GM21515 (cell line): ENCODE measurements around the gene TMTC1.

Experiments used
- ATAC-seq: cut with Tn5 transposase; IDR thresholded peaks from one replicate; pipeline ENCODE4 v1.9.1; 2021; ENCODE audit not compliant: unreplicated experiment

The TMTC1 gene

GRCh38 chr12:29545102-29545467 is 238.7 kb downstream of the TMTC1 start:
- ATAC-seq, result peak; percentile 77

- no peak for ATAC-seq
Observed at GRCh38 chr12:29544428-29545101, 239.2 kb downstream of the TMTC1 start.

DNA sequence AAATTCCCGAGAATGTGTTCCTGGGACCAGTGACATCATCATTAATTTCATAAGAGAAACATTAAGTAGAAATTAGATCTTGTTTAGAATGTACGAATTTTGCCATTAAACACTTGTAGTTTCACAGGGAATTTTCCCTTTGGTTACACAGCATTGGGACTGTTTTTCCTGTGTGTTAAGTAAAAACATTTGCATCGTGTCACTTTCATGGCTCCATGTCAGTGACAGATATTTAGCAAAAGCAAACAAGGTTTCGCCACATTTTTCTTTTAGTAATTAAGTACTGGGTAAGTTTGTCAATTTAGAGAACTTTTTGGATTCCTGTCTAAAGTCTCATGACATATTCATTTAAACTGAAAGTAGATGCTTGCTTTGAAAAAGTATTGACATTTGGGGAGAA is 240.7 kb downstream of the TMTC1 start:
- ATAC-seq, result no peak

DNA sequence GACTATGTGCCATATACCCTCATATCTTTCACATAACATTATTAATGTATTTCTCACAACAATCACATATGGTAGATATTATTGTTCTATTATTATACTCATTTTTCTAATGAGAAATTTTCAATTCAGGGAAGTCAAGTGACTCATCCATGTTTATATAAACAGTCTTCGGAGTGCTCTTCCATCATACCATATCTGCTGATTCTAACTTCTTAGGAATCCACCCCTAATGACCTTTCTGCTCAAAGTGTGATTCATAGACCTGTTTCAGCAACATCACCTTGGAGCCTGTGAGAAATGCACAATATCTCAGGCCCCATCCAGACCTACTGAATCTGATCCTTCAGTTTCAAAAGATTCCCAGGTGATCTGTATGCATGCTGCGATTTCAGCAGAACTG is 246.4 kb downstream of the TMTC1 start:
- ATAC-seq, result no peak

GRCh38 chr12:29534935-29535334 is 248.8 kb downstream of the TMTC1 start:
- no peak for ATAC-seq

DNA sequence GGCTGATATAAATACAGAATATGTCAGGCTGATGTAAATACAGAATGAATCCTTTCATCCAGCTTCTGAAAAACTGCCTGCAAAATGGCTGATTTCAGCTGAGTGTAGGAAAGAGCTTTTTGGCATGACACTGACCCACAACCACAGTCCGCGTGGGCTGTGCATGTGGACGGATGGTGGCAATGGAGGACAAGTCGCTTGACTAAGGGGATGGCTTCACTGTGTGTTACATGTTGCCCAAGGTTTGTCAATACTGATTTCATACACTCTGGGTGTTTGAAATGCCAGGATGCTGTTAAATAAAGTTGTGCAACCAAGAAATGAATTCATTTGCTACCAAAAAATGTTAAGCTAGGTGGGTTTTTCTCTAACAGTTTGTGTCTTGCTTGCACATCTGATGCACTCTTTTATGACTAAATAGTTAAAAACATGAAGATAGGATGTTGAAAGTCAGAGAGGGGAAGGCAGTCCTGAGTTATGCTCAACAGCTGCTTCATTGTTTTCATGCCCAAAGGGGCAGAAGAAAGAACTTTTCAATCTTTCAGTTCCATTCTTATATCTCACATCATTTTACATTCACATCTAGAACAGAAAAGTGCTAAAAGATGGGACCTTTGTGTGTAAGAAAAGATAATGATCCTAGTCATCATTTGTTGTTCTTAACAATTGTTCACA is 249.8 kb downstream of the TMTC1 start:
- ATAC-seq, result no peak

DNA sequence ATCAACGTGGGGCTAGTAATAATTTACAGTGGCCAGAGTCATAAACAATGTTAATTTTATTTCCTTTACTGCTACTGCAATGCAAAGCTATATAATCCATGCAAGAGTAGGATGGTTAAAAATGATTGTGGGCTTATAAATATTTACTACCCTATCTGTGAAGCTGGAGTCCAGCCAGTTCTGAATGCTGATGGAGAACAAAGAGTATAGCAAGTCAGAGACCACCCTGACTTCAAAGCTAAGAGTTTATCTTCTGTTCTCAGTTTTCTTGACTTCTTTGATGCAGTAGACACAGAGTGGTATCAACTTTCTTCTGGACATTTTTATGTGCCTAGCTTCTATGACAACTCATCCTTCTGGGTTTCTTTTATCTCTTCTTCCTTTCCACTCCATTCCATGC is 252.3 kb downstream of the TMTC1 start:
- no peak for ATAC-seq

DNA sequence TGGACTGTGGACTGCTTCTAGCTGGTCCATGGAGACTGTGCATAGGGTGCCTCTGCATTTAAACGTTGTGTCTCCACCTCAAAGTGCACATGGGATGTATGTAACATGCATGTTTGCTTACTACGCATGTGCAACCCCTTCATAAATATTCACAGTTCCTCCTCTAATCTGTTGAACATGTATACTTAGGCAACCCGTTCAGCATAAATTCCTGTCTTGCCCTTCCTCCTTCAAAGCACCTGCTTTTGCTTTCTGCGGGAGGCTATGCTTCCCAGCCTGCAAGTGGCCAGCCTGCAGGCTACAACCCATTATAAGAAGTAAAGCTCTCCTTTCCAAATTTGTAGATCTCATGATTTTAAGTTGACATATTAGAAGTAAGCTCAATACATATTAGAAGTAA is 253.3 kb downstream of the TMTC1 start:
- ATAC-seq, result no peak

GRCh38 chr12:29528161-29528560 is 255.6 kb downstream of the TMTC1 start:
- ATAC-seq, result no peak

GRCh38 chr12:29521951-29522350 is 261.8 kb downstream of the TMTC1 start:
- no peak for ATAC-seq

GRCh38 chr12:29519585-29520182 is 264.1 kb downstream of the TMTC1 start:
- ATAC-seq, result no peak

DNA sequence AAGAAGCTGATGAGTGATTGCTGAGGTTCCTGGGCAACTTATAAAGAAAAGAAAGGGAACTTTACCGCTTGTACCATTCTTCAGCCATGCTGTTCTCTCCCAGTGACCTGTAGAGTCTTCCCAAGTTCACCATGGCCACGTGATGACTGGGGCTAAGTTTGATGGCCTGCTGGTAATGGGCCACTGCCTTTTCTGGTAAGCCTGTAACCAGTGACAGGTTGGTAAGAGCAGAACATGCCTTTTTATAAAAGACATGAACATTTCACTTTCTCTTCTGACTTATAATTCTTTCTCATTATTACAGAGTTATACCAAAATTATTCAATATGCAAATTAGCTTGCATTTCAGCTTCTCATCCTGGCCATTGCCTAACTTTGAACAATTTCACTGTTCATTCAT is 265.3 kb downstream of the TMTC1 start:
- no peak for ATAC-seq

DNA sequence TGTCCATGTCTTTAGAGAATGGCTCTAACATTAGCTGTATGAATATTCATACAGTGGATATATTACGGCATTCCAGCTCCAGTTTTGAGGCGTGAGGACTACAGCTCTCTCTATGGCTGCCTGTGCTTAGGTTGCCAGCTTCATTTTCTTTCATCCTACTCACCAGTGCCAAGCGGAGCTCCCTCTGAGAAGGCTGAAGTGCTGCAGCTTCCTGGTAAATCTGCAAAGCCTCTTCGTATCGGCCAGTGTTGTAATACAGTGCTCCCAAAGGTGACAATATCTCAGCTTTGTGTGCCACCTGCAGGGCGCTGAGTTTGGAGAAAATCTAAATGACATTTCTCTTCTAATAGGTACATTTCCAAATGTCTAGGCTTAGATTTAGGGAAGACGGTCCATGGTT is 266.5 kb downstream of the TMTC1 start:
- no peak for ATAC-seq

GRCh38 chr12:29516431-29516875 is 267.3 kb downstream of the TMTC1 start:
- ATAC-seq, result no peak

GRCh38 chr12:29510591-29511185 is 273.1 kb downstream of the TMTC1 start:
- no peak for ATAC-seq

DNA sequence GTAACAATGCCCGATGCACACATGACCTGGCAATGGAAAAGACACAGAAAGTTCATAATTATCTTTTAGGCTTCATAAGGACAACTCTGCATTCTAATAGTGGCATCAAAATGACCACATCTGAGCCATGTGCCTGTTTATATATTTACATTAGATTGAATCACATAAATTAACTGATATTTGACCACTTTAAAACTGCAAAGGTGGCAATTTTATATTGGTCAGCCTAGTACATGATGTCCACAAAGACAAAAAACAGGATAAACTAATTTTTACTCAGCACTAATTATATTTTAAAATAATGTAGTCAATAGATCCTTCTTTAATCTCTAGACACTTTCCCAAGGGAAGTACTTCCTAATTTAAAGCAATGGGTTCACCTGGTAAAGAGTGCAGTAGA is 274.2 kb downstream of the TMTC1 start:
- ATAC-seq, result no peak

- no peak for ATAC-seq
Observed at GRCh38 chr12:29508949-29509348, 274.8 kb downstream of the TMTC1 start.

GRCh38 chr12:29505122-29505521 is 278.6 kb downstream of the TMTC1 start:
- ATAC-seq, result no peak

GRCh38 chr12:29503283-29503682 is 280.5 kb downstream of the TMTC1 start:
- no peak for ATAC-seq

DNA sequence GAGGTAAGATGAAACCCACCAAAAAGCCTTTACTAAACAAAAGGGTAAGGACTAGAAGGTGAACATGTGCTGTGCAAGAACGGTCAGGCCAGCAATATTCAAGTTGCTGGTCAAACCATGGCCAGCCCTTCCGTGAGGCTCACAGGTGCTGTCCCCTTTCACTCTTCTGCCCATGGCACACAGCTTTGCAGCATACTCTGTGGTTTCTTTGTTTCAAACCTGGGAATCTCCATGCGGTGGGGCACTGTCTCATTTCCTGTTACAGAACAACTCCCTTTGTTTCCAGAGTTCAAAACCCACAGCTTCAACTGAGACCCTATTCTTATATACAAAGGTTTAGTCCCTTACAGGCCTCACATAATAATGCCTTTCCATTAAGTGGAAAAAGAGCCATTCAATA is 284.5 kb downstream of the TMTC1 start:
- ATAC-seq, result no peak

DNA sequence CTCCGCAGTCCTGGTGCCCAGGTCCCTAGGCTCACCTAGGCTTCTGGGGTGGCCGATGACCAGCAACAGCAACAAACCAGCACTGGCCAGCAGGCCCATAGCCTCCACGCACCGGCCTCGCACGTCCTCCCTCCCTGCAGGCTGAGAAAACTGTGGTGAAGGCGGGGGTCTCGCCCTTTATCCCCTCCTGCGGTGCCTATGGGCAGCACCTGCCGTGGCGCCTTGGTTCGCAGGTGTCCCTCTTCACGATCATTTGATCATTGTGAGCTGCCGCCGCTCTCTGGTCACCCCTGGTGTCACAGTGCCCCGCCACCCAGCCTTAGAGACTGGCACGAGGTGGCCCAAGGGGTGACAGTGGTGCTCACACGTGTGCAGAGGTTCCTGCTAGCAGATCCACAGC is 286.2 kb downstream of the TMTC1 start, which contains the start of gene OVCH1:
TSS of gene OVCH1 (minus strand) at position 99 of the 400 bp plus-strand sequence. CDS start at position 99, 0 bp downstream.
- no peak for ATAC-seq

DNA sequence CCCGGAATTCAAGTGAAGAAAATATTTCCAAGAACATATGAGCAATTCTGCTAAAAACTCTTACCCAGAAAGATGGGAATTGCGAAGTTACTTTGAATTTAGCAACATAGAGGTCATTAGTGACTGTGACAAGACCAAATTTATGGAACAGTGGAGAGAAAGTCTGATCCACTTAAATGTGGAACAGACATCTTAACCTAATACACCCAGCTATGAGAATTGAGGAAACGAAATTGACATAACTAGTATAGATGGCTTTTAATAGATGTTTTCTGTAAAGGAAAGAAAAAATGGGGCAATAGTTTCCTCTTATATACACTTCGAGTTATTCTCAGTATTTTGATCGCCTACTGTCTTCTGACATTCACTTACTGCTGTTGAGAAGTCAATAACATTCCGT is 290.9 kb downstream of the TMTC1 start:
- ATAC-seq, result no peak
